NCI-H460 (cell line): ENCODE data around the gene IL11. TPM values are rescaled to one million over a fixed set of nuclear protein-coding genes. Genes with fewer than 3 reads are reported as not detected.
"Not testable (repeated sequence)": the region's sequence is repeated elsewhere in the genome, so short reads cannot be mapped to it uniquely, and the experiment has no call there.

Source experiments
- DNase-seq: peaks from one replicate; pipeline ENCODE4 v3.0.0-alpha.2; 2016; ENCODE audit warnings: low read depth; ENCODE audit errors: extremely low read depth
- polyA plus RNA-seq: library from polyadenylated mRNA; depleted of rRNA; stranded (reverse); fragments of >200 nt; gene quantifications from 2 replicates; pipeline ENCODE4 v1.2.3, GENCODE V29; 2014; cell fraction: nucleus; rRNA removed
- total RNA-seq: library from RNA; depleted of rRNA; stranded (reverse); fragments of >200 nt; shearing (Covaris generic); gene quantifications from 2 replicates; pipeline ENCODE4 v1.2.3, GENCODE V29; 2014; rRNA removed

The IL11 gene
- total RNA-seq: 0.32 and 0.84 TPM in 2 replicates
- 0.35 TPM in 1 of 2 replicates, not detected in the other for polyA plus RNA-seq

DNA sequence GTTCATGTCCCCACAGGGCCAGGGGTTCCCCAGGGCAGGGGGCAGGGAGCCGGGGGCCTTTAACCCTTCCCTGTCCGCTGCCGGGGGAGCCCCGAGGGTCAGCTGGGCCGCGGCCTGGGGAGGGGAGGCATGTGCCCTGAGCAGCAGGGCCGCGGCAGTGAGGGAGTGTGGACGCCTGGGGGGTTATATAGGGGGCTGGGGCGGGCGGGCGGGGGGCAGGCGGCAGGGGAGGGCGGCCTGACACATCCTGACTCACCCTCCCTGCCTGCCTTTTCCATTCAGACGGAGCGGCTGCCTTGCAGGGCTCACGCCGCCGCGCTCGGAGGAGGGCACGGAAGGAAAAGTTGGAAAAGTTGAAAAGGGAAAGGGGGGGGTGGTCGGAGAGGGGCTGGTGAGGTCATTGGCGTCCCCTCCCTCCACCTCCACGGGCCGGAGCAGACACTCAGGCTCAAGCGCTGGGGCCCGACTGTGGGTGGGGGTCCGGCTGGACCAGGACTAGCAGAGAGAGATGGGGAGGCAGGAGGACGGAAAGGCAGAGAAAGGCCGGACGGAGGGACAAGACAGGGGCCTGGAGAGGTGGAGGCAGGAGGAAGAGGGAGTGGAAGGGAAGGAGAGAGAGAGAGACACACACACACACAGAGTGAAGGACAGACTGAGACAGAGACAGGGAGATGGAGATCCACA, at the start of gene IL11:
TSS of gene IL11 (minus strand) at position 159 of the 684 bp plus-strand sequence. CDS start at position 6, 153 bp downstream.
- DNase-seq: no peak

GRCh38 chr19:55419624-55420236, 49.5 kb upstream of the IL11 start:
- DNase-seq: no peak

GRCh38 chr19:55419103-55419502, 48.8 kb upstream of the IL11 start:
- no peak for DNase-seq

DNA sequence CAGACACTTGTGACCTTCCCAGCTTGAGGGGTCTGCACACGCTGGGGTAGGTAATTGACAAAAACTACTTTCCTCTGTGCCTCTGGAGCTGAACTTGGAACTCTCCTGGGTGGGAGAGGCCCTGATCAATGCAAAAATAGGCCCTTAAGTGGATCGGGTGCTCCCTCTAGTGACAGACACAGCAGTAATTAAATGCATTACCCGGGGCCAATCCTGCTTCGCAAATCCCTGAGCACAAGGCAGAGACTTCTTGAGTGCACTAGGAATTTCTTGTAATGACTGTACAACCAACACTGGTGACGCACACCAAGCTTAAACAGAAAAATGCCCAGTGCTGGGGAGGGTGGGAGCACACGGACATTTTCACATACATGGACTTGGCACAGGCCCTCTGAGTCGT, 47.9 kb upstream of the IL11 start:
- DNase-seq: peak; percentile 65

- DNase-seq: no peak
These were observed 39.9 kb upstream of the IL11 start for GRCh38 chr19:55410168-55410567.

GRCh38 chr19:55409179-55409578, 38.9 kb upstream of the IL11 start:
- DNase-seq: not testable (repeated sequence)

GRCh38 chr19:55408533-55408872, 38.2 kb upstream of the IL11 start:
- no peak for DNase-seq

DNA sequence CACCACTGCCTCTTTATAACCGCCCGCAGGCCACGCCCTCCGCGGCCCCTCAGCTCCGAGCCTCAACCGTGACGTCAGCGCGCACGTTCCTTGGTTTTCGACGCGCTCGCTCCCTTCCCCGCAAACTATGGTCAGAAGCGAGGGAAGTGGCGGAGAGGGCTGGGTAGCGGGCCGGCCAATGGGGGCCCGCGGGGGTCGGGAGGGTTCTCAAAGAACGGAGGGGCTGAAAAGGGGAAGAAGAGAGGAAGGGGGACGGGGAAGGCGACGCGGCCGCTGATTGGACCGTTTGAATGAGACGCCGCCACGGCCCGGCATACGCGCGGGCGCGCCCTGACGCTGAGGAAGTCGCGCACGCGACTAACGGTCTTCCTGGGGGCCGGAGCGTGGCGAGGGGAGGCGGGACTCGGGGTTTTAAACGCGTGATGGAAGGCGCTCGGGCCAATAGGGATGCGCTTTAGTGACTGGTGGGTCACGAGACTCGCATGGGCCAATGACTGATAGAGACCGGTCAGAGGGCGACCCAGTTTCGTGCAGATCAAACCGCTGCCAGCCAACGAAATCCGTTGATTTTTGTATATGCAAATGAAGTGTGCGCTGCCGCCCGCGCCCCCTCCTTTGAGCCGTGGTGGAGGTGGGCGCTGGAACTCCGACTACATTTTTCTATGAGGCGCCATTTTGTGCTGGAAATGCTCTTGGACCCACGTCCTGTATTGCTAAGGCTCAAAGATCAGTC, 37.7 kb upstream of the IL11 start:
- peak; percentile 96 for DNase-seq

GRCh38 chr19:55407550-55407799, 37.2 kb upstream of the IL11 start, which contains the start of gene UBE2S:
TSS of gene UBE2S (minus strand) at chr19:55407788. CDS start at chr19:55407589, 199 bp downstream.
- DNase-seq: not testable (repeated sequence)

DNA sequence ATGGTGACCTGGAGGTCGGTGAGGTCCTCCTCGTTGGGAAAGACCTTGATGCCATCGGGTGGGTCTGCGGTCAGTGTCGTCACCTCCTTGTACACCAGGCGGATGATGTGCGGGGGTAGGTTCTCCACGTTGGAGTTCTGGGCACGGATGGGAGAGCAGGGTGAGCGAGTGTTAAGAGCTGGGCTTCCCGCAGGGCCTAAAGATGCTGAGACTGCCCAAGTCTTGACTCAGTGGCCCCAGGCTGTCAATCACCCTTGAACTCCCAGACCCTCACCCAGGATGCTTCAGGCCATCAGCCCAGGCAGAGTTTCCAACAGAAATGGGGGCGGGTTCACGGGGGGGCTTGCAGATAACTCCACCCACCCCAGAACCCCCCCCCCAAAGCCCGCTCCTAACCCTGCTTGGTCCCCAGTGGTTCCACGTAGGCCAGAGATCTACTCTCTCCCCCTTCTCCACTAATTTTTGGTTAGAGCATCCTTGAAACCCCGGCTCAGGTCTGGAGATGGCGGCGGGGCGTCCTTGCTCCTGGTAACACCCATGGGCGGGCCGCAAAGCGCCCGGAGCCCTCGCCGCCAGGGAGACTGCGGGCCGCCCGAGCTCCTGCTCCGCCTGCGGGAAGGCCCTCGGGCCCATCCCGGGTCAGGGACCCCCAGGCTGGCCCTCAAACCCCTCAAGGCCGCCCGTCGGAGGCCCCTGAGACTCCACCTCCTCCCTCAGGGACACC, 36.7 kb upstream of the IL11 start:
- no peak for DNase-seq

DNA sequence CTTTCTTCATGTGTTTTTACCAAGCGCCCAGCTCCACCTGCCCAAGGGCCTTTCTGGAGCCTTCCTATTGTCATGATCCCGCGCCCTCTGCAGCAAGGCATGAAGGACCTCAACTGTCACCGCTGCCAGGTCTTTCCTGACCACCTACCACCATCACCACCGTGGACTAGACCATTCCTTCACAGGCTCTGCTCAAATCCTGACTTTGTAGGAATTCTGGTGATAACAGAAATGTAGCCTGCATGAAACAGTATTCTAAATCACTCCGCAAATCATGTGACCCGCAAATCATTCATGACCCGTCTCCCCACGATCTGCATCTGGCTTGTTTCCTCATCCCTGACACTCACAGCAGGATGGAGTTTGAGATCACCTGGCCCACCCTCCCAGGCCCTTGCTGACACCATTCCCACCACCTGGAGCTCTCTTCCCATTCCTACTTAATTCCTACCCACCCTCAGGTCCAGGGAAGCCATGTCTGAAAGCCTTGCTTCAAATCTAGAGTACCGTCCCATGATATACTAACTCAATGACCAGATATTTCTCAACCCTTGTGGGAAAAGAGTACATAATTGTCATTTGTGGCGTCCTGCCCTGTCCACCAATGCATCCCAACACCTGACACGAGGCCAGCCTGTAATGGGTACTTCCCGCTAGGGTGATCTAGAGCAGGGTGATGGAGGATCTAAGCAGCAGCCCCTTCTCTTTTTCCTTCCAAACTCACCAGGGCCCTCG, 36.0 kb upstream of the IL11 start:
- DNase-seq: no peak

DNA sequence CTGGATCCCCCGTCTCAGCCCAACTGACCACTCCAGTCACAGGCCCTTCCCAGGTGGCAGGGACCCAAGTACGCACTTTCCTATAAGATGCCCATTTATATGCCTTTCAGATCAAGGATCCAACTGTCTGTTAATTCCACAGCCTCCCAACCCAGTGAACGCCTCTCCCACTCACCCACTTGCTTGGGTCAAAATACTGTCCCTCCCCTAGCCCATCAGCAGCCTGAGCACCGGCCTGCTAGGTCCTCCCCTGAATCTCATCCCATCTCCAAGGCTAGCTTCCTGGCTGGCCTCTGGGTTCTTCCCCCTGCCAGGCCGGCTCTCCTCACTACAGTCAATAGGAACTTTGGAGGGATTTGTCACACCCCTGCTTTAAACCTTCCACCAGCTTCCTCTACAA, 35.4 kb upstream of the IL11 start:
- DNase-seq: no peak

- no peak for DNase-seq
These were observed 32.2 kb upstream of the IL11 start for GRCh38 chr19:55402509-55402908.

GRCh38 chr19:55401390-55401789, 31.1 kb upstream of the IL11 start:
- DNase-seq: not testable (repeated sequence)

- no peak for DNase-seq
These were observed 30.2 kb upstream of the IL11 start for GRCh38 chr19:55400281-55401087.

DNA sequence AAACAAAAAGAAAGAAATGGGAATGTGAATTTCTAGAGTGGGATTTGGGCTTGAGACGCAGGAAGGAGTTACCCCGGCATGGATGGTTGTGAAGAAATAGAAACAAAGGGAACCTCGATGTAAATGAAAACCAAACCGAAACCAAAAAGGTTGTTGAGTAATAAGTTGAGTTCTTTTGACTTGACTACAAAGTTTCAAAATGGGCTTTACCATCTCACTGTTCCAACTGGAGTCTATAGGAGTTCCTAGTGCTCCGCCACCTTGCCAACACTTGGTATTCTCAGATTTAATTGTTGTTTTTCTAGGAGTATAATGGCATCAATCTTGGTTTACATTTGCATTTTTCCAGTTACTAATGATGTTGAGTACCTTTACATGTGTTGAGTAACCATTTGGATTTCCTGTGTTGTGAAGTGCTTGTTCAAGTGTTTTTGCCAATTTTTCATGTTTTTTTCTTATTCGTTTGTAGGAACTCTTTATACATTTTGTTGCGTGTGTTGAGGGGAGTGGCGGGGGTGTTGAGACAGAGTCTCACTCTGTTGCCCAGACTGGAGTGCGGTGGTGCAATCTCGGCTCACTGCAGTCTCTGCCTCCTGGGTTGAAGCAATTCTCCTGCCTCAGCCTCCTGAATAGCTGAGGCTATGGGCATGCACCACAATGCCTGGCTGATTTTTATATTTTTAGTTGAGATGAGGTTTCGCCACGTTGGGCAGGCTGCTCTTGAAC, 28.1 kb upstream of the IL11 start:
- DNase-seq: no peak

GRCh38 chr19:55392820-55393761, 22.8 kb upstream of the IL11 start:
- DNase-seq: no peak
